Measurements from ENCODE around the gene P2RY8.

- TF ChIP-seq POLR2A (IDR thresholded peaks at IDR 0.05): no peak
- no peak for TF ChIP-seq CTCF (IDR thresholded peaks at IDR 0.05)
Observed at GRCh38 chrX:1425381-1425780, 111.6 kb downstream of the P2RY8 start.
